ENCODE measurements around the gene NCK2.

DNA sequence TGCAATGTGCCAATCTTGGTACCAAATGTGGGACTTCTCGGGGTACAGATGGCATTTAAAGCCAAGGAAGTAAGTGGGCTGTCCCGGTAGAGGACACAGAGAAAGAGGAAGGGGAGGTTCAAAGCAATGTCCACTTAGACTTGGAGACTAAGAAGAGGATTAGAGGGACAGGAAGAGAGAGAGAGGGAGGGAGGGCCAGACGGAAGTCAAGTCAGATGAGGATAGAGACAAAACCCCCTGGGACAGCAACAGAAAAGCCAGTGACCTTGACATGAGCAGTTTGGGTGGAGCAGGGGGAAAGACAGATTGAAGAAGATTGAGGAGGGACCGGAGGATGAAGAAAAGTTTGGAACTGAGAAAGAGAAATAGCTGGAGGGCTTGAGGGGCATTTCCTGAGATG, 164.5 kb downstream of the NCK2 start:
- TF ChIP-seq POLR2A (IDR thresholded peaks at IDR 0.05; ENCODE audit: low read depth): no peak
- TF ChIP-seq, protein P1, sequence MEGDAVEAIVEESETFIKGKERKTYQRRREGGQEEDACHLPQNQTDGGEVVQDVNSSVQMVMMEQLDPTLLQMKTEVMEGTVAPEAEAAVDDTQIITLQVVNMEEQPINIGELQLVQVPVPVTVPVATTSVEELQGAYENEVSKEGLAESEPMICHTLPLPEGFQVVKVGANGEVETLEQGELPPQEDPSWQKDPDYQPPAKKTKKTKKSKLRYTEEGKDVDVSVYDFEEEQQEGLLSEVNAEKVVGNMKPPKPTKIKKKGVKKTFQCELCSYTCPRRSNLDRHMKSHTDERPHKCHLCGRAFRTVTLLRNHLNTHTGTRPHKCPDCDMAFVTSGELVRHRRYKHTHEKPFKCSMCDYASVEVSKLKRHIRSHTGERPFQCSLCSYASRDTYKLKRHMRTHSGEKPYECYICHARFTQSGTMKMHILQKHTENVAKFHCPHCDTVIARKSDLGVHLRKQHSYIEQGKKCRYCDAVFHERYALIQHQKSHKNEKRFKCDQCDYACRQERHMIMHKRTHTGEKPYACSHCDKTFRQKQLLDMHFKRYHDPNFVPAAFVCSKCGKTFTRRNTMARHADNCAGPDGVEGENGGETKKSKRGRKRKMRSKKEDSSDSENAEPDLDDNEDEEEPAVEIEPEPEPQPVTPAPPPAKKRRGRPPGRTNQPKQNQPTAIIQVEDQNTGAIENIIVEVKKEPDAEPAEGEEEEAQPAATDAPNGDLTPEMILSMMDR (IDR thresholded peaks at IDR 0.05): no peak
